HG03354 (cell line): Measurements from ENCODE around the gene SAMD7.

Source experiments
- ATAC-seq: cut with Tn5 transposase; IDR thresholded peaks from one replicate; pipeline ENCODE4 v1.9.1; 2021; ENCODE audit warnings: mild to moderate bottlenecking; ENCODE audit not compliant: unreplicated experiment, poor library complexity, severe bottlenecking

Gene SAMD7

GRCh38 chr3:169911272-169911671 is at the start of gene SAMD7:
Gene SAMD7, plus strand, starts transcription at chr3:169911572. Its CDS starts 7,927 bp downstream, at chr3:169919499.
- no peak for ATAC-seq

GRCh38 chr3:169861871-169862270 is 49.5 kb upstream of the SAMD7 start:
- no peak for ATAC-seq

GRCh38 chr3:169863458-169863899 is 47.9 kb upstream of the SAMD7 start:
- peak; percentile 58 for ATAC-seq

- no peak for ATAC-seq
These were observed 47.1 kb upstream of the SAMD7 start for GRCh38 chr3:169864270-169864669.

- ATAC-seq, result peak; percentile 55
These were observed 46.1 kb upstream of the SAMD7 start for GRCh38 chr3:169865176-169865767.

- no peak for ATAC-seq
These were observed 43.7 kb upstream of the SAMD7 start for GRCh38 chr3:169867584-169868210.

- no peak for ATAC-seq
These were observed 43.0 kb upstream of the SAMD7 start for GRCh38 chr3:169868369-169868768.

- ATAC-seq, result no peak
These were observed 41.7 kb upstream of the SAMD7 start, which contains the start of gene LRRC31 for GRCh38 chr3:169869484-169870220. Gene LRRC31, minus strand, starts transcription at chr3:169869935. Its CDS starts 128 bp downstream, at chr3:169869807.

GRCh38 chr3:169871129-169871886 is 40.1 kb upstream of the SAMD7 start:
- ATAC-seq, result no peak

- ATAC-seq, result no peak
These were observed 32.3 kb upstream of the SAMD7 start for GRCh38 chr3:169879013-169879557.

GRCh38 chr3:169879845-169880575 is 31.4 kb upstream of the SAMD7 start:
- no peak for ATAC-seq

- ATAC-seq, result no peak
These were observed 30.7 kb upstream of the SAMD7 start for GRCh38 chr3:169880576-169881250.

GRCh38 chr3:169886671-169887070 is 24.7 kb upstream of the SAMD7 start:
- no peak for ATAC-seq

- no peak for ATAC-seq
These were observed 19.5 kb upstream of the SAMD7 start for GRCh38 chr3:169891886-169892285.

GRCh38 chr3:169894110-169894509 is 17.3 kb upstream of the SAMD7 start:
- no peak for ATAC-seq

- ATAC-seq, result no peak
These were observed 16.3 kb upstream of the SAMD7 start for GRCh38 chr3:169895072-169895471.

GRCh38 chr3:169897284-169897683 is 14.1 kb upstream of the SAMD7 start:
- no peak for ATAC-seq

- no peak for ATAC-seq
These were observed 9.9 kb upstream of the SAMD7 start for GRCh38 chr3:169901453-169901852.

GRCh38 chr3:169905404-169905803 is 6.0 kb upstream of the SAMD7 start:
- ATAC-seq, result no peak
